ENCODE data around the gene LRRC27.

GRCh38 chr10:132353456-132354355 is 21.7 kb downstream of the LRRC27 start:
- no peak for TF ChIP-seq CTCF (IDR thresholded peaks at IDR 0.05; ENCODE audit: insufficient read depth, low read length, poor library complexity, severe bottlenecking)
- no peak for TF ChIP-seq EZH2phosphoT487 (conservative IDR thresholded peaks at IDR 0.05; ENCODE audit: low read length)

Data from SU-DHL-6 (cell line).